ENCODE measurements around the gene MAD1L1.
"Not testable (repeated sequence)": the region's sequence is repeated elsewhere in the genome, so short reads cannot be mapped to it uniquely, and the experiment has no call there.

MAD1L1 gene

DNA sequence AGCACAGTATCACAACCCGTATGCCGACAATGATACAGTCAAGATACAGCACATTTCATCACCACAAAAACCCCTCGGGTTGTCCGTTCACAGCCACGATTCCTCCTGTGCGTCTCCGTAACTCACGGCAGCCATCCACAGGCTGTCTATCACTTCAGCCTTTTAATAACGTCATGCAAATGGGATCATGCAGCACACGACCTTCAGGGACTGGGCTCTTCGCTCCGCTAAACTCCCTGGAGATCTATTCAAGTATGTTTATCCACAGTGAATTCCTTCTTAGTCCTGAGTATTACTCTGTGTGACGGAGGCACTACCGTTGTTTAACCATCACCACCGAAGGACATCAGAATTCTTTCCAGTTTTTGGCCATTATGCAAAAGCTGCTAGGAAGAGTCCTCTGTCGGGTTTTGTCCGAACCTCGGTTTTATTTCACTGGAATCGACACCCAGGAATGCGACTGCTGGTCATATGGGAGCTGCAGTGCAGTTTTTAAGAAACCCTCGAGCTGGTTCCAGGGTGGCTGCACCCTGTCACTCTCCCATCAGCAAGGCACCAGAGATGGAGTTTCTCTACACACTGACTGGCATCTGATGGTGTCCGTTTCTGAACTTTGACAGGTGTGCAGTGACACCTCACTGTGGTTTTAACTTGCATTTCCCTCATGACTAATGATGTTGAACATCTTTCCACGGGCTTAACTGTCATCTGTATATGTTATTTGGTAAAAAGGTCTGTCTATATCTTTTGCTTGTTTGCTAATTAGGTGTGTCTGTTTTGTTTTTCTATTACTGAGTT, 193.6 kb downstream of the MAD1L1 start:
- DNase-seq = no peak

DNA sequence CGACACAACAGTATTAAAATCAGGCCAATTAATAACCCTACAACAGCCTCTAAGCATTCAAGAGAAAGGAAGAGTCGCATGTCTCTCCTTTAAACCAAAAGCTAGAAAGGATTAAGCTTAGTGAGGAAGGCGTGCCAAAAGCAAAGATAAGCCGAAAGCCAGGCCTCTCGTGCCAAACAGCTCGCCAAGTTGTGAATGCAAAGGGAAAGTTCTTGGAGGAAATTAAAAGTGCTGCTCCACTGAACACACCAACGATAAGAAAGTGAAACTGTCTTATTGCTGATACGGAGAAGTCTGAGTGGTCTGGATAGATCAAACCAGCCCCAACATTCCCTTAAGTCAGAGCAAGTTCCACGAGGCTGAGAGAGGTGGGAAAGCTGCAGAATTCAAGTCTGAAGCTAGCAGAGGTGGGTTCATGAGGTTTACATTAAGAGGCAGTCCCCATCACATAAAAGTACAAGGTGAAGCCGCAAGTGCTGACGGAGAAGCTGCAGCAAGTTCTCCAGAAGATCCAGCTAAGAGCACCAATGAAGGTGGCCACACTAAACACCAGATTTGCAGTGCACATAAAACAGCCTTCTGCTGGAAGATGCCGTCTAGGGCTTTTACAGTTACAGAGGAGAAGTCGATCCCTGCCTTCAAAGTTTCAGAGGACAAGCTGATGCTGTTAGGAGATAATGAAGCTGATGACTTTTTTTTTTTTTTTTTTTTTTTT, 194.8 kb downstream of the MAD1L1 start:
- DNase-seq = no peak

DNA sequence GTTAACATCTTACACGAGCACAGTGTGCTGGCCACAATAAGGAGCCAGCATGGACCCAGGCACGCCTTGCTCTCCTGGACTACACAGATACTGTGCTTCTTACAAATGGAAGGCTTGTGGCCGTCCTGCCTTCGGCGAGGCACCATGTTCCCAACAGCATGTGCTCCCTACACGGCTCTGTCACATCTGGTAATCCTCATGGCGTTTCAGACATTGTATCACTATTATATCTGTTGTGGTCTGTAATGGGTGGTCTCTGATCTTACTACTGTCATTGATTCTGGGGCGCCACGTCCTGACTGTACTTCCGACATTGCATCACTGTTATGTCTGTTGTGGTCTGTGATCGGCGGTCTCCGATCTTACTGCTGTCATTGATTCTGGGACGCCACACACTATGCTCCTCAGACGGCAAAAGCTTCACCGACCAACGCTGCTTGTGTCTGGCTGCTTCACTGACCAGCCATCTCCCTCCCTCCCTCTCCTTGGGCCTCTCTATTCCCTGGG, 195.4 kb downstream of the MAD1L1 start:
- peak; percentile 34 for DNase-seq

DNA sequence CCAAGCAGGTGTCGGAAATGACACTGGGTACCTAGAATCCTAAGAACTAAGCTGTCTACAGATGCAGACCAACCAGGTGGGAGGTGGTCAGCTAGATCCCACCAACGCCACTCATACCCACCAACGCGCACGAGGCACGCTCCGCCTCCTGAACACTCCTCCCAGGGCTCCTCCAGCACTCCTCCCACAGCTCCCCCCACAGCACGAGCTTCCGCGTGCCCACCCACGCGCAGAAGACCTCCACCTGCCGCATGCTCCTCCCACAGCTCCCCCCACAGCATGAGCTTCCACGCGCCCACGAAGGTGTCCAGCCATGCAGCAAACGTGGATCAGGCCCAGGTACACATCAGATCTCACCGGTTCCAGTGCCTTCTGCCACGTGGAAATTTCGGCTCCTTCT, 196.0 kb downstream of the MAD1L1 start:
- no peak for DNase-seq

DNA sequence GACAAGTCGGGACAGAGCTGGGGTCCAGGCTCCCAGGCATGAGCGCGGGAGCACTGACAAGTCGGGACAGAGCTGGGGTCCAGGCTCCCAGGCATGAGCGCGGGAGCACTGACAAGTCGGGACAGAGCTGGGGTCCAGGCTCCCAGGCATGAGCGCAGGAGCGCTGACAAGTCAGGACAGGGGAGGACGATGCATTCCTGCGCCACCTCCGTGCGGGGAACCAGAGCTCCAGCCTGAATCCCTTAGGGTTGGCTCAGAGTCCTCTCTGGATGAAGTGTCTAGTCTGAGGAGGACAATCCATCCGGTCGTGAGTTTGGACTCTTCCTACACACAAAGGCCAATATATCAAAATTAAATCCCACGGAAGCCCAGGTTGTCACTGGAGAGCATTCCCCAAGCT, 196.5 kb downstream of the MAD1L1 start:
- DNase-seq = not testable (repeated sequence)

DNA sequence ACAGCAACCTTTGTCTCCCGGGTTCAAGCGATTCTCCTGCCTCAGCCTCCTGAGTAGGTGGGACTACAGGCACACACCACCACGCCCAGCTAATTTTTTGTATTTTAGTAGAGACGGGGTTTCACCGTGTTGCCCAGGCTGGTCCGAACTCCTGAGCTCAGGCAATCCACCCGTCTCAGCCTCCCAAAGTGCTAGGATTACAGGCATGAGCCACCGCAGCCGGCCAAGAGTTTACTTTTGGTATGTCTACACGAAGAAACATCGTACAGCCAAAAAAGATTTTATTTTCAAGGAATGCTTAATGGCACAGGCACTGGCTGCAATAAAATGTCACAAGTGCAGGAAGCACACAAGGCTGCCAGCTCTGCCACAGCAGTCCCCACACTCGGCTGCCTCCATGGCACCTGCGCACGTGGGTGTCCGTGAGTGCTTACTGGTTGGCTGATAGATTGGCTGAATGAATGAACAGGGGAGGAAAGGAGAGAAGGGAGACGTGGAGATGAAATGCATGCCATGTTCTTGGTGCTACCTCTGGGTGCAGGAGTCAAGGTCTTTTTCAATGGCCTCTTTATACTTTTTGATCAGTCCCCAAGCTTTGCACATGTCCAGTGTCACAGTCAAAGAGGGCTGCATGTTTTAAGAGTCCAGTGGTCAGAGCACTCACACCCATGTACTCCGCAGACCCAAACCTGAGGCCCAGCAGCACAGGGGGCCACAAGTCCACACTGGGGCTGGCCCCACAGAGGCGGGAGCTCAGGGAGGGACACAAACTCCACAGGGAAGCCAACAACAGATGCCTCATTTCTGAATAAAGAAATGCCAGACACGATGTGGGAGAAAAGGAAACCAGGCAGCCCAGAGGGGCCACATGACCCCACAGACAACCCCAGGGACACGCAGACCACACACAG, 198.2 kb downstream of the MAD1L1 start:
- DNase-seq = no peak

DNA sequence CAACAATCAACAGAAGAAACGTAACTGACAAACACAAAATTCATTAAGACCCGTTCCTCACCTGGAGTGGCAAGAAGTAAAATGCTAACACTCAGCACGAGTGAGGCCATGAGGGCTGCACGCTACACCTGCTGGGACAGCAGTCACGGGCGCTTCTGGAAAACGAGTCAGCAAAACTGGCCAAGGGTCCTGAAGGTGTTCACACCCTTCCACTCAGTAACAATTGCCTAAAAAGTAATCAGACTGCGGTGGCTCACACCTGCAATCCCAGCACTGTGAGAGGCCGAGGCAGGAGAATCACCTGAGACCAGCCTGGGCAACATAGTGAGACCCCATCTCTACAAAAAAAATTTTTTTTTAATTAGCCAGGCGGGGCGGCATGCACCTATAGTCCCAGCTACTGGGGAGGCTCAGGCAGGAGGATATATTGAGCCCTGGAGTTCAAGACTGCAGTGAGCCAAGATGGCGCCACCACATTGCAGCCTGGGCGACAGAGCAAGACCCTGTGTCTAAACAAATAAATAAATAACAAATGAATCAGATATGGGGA, 199.1 kb downstream of the MAD1L1 start:
- DNase-seq = no peak

GRCh38 chr7:2032876-2033407, 199.8 kb downstream of the MAD1L1 start:
- DNase-seq = no peak

DNA sequence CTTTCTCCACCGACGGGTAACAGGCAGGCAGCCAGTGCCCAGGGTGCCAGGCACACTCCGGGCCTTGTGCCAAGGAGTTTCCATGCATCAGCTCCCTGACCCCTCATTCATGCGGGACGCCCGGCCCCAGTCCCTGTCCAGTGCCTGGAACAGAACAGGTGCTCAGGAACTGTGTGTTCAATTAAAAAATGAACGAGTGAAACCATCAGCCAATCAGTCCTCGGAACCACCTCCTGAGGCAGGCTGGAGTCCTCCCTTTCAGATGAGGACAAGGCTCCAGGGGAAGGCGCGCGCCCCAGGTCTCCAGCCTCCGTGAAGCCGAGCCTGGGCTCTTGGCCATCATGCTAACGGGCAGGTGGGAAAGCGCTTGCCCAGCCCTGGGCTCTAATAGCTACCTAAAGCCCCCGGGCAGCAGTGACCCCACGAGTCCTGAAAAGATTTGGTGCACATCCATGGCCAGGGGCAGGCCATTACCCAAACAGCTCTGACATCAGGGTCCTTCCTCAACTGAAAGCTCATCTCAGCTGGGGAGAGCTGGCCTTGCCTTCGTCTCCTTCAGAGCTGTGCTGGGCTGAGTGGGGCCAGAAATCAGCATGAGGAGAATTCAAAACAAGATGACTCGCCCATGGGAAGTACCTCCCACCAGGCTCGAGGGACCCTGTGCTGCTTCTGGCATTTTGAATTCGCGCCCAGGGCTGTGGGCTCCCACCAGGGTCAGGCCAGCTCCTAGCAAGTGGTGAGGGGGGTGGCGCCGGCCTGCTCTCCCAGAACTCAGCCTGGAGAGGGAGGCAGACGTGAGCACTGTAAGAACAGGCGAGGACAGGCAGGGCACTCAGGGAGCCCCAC, 200.5 kb downstream of the MAD1L1 start:
- no peak for DNase-seq

- no peak for DNase-seq
Observed at GRCh38 chr7:2031451-2031845, 201.3 kb downstream of the MAD1L1 start.

DNA sequence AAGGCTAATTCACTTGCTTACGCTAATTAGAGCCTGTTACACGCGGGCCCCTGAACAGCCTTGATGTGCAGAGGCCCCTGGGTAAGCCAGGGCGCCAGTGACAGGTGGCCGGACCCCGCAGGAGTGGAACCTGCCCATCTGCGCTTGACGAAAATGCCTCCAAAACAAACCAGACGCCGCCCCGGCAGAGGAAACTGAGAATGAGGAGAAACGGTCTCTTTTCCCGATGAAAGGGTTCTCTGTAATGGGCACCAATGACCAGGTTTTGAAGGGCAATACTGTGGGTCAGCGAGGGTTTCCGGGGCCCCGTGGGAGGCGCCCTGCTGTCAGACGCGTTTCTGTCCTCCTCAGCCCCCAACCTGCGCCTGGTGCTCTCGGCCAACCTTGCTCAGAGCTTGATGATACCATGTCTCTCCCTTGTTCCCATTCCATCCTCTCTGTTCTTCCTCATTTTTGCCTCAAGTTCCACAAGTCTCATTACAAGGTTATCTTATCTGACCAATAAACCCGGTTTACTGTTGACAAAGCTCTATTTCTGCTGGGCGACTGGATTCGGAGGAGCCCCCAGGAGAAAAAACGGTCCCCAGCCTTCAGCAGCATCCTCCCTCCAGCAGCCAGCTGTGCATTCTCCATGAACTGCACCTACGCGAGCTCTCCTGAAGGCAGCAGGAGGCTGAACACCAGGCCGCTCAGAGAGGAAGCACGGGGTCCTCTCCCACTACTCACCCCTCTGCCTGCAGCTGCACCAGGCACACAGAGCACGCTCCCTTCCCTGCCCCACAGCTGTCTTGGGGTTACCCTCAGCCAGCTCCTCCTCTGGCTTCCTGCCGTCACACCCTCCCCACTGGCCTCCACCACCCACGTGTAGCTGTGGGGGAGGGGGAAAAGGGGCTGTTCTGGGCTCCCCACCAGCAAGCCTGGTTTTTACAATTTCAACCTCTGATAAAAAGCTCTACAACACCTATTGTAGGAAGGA, 202.0 kb downstream of the MAD1L1 start:
- DNase-seq = no peak

DNA sequence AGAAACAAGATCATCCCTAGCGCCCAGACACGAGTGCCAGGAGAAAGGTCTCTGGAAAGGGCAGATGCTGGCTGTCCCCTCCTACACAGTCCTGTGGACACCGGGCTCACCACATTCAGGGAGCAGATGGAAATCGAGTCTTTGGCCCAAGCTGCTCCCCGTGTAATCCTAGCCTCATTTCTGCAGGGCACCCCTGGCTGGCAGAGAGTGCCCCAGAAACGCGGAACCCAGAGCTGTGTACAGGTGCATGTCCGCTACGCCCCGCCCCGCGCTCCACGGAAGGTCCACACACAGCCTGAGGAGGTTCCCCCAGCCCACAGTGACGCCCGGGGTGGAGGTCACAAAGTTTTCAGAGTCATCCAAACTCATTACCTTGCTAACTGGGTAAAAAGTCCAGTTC, 202.8 kb downstream of the MAD1L1 start:
- no peak for DNase-seq

DNA sequence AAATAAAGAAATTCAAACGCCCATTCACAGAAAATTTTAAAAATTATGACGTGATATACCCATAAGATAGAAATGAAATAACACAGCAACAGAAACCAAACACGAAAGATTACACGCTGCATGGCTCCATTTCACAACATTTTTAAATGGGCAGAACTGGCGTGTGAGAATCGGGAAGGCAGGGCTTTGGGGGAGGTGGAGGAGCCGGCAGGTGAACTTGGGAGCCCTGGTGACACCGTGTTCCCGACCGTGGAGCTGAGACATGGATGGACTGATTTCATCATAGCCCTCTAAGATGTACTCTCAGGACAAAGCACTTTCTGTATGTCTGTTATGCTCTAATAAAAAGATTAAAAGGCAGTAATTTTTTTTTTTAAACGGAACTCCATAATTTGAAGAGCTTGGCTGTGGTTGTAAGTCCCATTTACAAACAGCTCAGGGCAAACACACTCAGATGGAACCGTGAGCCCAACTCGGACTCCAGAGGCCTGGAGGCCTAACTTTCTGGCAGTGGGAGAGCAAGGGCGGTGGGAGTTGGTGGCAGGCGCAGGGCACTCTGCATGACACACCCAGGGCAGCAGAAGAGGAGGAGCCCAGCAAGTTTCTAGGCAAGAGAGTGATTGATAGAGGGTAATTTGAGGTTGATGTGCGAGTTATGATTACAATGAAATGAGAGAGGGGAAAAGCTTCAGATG, 203.4 kb downstream of the MAD1L1 start:
- DNase-seq = no peak

DNA sequence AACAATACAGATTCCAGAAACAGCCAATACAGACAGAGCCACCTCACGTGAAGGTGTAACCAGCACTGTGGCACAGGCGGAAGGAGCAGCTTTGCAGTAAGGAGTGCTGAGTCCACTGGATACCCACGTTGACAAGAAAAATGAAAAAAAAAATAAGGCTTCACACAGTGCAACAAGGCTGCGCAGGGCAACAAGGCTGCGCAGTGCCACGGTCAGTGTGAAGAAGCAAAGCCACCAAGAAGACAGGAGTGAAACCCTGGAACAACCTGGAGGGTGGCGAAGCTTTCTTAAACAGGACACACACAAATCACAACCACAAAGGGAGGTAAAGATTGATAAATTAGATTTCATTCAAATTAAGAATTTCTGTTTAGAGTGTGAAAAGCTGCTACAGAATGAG, 204.0 kb downstream of the MAD1L1 start:
- DNase-seq = no peak

DNA sequence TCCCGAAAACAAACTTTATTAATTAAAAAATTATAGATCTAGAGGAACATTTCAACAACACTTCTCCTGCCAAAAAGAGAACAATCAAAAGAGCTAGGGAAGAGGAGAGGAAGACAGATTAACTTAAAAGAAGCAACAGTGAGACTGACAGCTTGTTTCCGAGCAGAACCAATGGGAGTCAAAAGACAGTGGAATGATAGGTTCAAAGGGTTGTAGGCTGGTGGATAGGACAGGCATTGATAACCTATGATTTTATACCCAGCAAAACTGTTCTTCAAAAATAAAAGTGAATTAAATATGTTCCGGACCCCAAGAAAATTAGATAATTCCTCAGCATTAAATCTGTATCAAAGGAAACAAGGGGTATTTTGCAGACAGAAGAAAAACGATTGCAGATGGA, 207.6 kb downstream of the MAD1L1 start:
- no peak for DNase-seq

- DNase-seq = no peak
Observed at GRCh38 chr7:2024567-2024918, 208.2 kb downstream of the MAD1L1 start.

- DNase-seq = no peak
Observed at GRCh38 chr7:2023877-2024566, 208.7 kb downstream of the MAD1L1 start.

DNA sequence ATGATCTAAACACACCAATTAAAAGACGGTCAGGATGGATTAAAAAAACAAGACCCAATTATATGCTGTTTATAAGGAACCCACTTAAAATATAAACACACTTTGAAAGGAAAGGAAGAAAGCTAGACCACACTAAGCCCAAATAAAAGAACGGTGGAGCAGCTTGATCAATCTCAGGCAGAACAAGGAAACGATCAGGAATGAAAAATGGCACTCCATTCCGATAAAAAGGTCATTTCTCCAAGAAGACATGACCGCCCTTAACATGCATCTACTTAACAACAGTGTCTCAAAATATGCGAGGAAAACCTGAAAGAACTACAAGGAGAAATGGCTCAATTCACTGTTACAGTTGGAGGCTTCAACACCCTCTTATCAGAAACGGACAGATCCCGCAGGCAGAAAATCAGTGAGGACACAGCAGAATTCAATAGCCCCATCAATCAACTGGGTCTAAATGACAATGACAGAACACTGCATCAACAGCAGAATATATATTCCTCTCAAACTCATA, 210.0 kb downstream of the MAD1L1 start:
- no peak for DNase-seq

DNA sequence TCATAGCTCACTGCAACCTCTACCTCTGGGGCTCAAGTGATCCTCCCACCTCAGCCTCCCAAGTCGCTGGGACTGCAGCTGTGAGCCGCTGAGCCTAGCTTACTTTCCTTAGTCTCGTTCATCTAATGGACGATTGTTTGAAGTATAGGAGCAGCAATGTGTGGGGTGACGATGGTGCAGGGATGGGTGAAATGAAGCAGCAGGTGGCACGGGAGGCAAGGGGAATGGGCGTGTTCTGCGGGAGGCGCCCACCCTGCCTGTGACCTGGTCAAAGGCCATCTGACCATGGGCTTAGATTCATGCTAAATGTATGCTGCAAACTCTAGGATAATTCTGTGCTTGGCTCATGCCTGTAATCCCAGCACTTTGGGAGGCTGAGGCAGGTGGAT, 210.7 kb downstream of the MAD1L1 start:
- DNase-seq = no peak

Measured in effector CD8-positive, alpha-beta T cell (primary cell).